Measurements from ENCODE around the gene UFD1. TPM values are rescaled to one million over a fixed set of nuclear protein-coding genes. Genes with fewer than 3 reads are reported as not detected.

UFD1 gene
- total RNA-seq, 1 donor from 2014 or later = 75.8 TPM

GRCh38 chr22:19498154-19498865, 19.3 kb upstream of the UFD1 start:
- TF ChIP-seq CTCF (IDR thresholded peaks at IDR 0.05) = no peak
- peaks cover 10% of the 10 kb centered on the region for H3K4me1 Mint-ChIP-seq (ENCODE audit: low read depth)
- H3K27me3 Mint-ChIP-seq (ENCODE audit: low read depth) = no peaks in the 10 kb centered on the region
- no peak overlapping the region for H3K27ac Mint-ChIP-seq (ENCODE audit: unreplicated experiment)
- H3K9me3 Mint-ChIP-seq (ENCODE audit: low read depth) = no peaks in the 10 kb centered on the region
- DNase-seq (ENCODE audit: low spot score) = no peak
- no peak overlapping the region for H3K4me3 Mint-ChIP-seq (ENCODE audit: unreplicated experiment)
- H3K36me3 Mint-ChIP-seq (ENCODE audit: low read depth) = no peaks in the 10 kb centered on the region

GRCh38 chr22:19497245-19497644, 18.3 kb upstream of the UFD1 start:
- peak overlapping the region; percentile 93 for H3K27ac Mint-ChIP-seq (ENCODE audit: unreplicated experiment)
- H3K9me3 Mint-ChIP-seq (ENCODE audit: low read depth) = no peaks in the 10 kb centered on the region
- H3K4me3 Mint-ChIP-seq (ENCODE audit: unreplicated experiment) = no peak overlapping the region
- DNase-seq (ENCODE audit: low spot score) = no peak
- TF ChIP-seq CTCF (IDR thresholded peaks at IDR 0.05) = no peak
- H3K36me3 Mint-ChIP-seq (ENCODE audit: low read depth) = peaks cover 3% of the 10 kb centered on the region
- peaks cover 10% of the 10 kb centered on the region for H3K4me1 Mint-ChIP-seq (ENCODE audit: low read depth)
- no peaks in the 10 kb centered on the region for H3K27me3 Mint-ChIP-seq (ENCODE audit: low read depth)

GRCh38 chr22:19496324-19496630, 17.3 kb upstream of the UFD1 start:
- H3K9me3 Mint-ChIP-seq (ENCODE audit: low read depth) = no peaks in the 10 kb centered on the region
- H3K27me3 Mint-ChIP-seq (ENCODE audit: low read depth) = no peaks in the 10 kb centered on the region

GRCh38 chr22:19495562-19496323, 16.8 kb upstream of the UFD1 start:
- no peak overlapping the region for H3K4me3 Mint-ChIP-seq (ENCODE audit: unreplicated experiment)
- no peak overlapping the region for H3K27ac Mint-ChIP-seq (ENCODE audit: unreplicated experiment)
- H3K4me1 Mint-ChIP-seq (ENCODE audit: low read depth) = peaks cover 10% of the 10 kb centered on the region
- no peaks in the 10 kb centered on the region for H3K27me3 Mint-ChIP-seq (ENCODE audit: low read depth)
- no peak for DNase-seq (ENCODE audit: low spot score)
- H3K9me3 Mint-ChIP-seq (ENCODE audit: low read depth) = no peaks in the 10 kb centered on the region
- peaks cover 3% of the 10 kb centered on the region for H3K36me3 Mint-ChIP-seq (ENCODE audit: low read depth)
- peak; percentile 70 for TF ChIP-seq CTCF (IDR thresholded peaks at IDR 0.05)

More at GRCh38 chr22:19496324-19496630, 17.3 kb upstream of the UFD1 start:
- Mint-ChIP-seq H3K4me1 (ENCODE audit: low read depth) (peaks cover 10% of the 10 kb centered on the region), H3K4me3 (ENCODE audit: unreplicated experiment) (no peak overlapping the region), H3K27ac (ENCODE audit: unreplicated experiment) (no peak overlapping the region), H3K36me3 (ENCODE audit: low read depth) (peaks cover 3% of the 10 kb centered on the region)
- DNase-seq (ENCODE audit: low spot score) = no peak
- no peak for TF ChIP-seq CTCF (IDR thresholded peaks at IDR 0.05)

- peaks cover 3% of the 10 kb centered on the region for H3K36me3 Mint-ChIP-seq (ENCODE audit: low read depth)
- H3K27me3 Mint-ChIP-seq (ENCODE audit: low read depth) = no peaks in the 10 kb centered on the region
- H3K9me3 Mint-ChIP-seq (ENCODE audit: low read depth) = no peaks in the 10 kb centered on the region
- peaks cover 10% of the 10 kb centered on the region for H3K4me1 Mint-ChIP-seq (ENCODE audit: low read depth)
- H3K4me3 Mint-ChIP-seq (ENCODE audit: unreplicated experiment) = no peak overlapping the region
- no peak for DNase-seq (ENCODE audit: low spot score)
- TF ChIP-seq CTCF (IDR thresholded peaks at IDR 0.05) = no peak
- no peak overlapping the region for H3K27ac Mint-ChIP-seq (ENCODE audit: unreplicated experiment)
Observed at GRCh38 chr22:19494676-19495173, 15.7 kb upstream of the UFD1 start.

All from chondrocyte (in vitro differentiated cells).